OCI-LY3 (cell line): Measurements from ENCODE around the gene CTNNA3.

Experiments used
- EZH2phosphoT487 ChIP-seq: fragments of 200-600 bp; shearing (Covaris generic); IDR thresholded peaks from 2 replicates; pipeline ENCODE4 v1.6.1; 2018; ENCODE audit warnings: antibody characterized with exemption, mixed run types, low read depth
- TF ChIP-seq, protein P1 (sequence below): fragments of 200-600, 300-600 bp; sonication (generic); IDR thresholded peaks from 2 replicates; pipeline ENCODE4 v1.5.1; 2014; ENCODE audit warnings: antibody characterized with exemption, low read length, low read depth

DNA sequence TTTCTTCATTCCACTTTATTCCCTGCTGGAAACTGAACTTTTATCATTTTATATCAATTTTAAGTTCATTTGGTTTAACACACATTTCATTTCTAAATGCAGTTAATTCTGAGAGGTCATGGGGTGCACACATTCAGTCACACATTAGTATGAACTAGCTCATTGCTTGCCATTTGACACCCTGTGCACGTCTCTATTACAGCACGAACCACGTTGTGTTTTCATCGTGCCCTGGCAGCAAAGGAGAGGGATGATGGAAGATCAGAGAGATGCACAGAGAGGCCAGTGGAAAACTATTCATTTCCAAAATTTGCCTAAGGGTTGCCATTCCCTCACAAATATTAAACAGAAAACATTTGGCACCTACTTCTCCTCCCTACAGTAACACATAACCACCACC lies 45.4 kb downstream of the CTNNA3 start:
- TF ChIP-seq, protein P1, sequence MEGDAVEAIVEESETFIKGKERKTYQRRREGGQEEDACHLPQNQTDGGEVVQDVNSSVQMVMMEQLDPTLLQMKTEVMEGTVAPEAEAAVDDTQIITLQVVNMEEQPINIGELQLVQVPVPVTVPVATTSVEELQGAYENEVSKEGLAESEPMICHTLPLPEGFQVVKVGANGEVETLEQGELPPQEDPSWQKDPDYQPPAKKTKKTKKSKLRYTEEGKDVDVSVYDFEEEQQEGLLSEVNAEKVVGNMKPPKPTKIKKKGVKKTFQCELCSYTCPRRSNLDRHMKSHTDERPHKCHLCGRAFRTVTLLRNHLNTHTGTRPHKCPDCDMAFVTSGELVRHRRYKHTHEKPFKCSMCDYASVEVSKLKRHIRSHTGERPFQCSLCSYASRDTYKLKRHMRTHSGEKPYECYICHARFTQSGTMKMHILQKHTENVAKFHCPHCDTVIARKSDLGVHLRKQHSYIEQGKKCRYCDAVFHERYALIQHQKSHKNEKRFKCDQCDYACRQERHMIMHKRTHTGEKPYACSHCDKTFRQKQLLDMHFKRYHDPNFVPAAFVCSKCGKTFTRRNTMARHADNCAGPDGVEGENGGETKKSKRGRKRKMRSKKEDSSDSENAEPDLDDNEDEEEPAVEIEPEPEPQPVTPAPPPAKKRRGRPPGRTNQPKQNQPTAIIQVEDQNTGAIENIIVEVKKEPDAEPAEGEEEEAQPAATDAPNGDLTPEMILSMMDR = no peak
- no peak for TF ChIP-seq EZH2phosphoT487
